ENCODE measurements around the gene PELI1. TPM values are rescaled to one million over a fixed set of nuclear protein-coding genes. Genes with fewer than 3 reads are reported as not detected.

PELI1 gene
- total RNA-seq, 4 donors from 2014 or later, result 26.2 to 54.7 (median 37.4) TPM

DNA sequence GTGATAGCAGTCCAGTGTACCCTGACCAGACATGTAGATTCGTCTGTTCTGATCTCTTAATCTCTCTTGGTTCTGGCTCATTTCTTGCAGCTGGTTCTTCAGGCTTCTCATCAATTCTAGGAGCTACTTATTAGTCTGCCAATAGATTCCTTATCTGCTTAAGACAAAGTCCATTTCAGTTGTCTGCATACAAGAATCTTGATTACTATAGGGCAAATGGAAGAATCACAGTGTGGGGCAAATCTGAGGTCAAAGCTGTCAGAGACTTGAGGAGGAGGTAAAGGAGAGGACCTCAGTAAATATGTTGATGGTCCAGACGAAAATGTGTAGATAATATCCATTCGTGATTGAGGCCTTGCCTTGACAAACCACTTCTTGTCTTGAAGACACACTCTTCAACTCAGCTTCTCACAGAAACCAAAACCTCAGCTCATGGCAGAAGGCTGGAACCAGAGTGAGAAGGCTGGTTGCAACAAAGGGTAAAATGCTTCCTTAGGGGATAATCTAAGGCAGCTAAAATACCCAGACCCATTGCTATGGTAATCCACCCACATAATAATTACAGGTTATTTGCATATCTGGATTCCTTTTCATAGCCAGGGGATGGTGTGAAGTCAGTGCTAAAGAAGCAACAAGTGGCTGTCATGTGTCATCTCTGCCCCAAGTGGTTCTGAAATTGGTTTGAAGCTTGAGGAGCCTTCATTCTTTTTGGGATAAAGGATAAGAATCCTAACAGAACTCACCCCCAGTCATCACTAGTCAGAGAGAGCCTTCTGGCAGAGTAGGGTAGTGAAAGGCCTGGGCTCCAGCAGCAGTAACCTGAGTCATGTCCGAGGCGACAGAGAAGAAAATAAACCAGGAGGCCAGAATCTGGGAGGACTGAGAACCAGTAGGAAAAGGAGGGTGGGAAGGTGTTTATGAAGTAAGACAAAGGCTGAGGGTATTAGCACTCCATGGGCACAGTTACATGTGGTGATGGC, 29.2 kb upstream of the PELI1 start:
- no peak overlapping the region for H3K4me3 ChIP-seq
- H3K4me1 ChIP-seq, result no peaks in the 10 kb centered on the region
- intact Hi-C loops (cut with DNase I; ENCODE audit: low total_unique reads), result no loop called here
- H3K27me3 ChIP-seq, result no peaks in the 10 kb centered on the region
- DNase-seq, result no peak
- no peaks in the 10 kb centered on the region for H3K36me3 ChIP-seq
- TF ChIP-seq, protein P1, sequence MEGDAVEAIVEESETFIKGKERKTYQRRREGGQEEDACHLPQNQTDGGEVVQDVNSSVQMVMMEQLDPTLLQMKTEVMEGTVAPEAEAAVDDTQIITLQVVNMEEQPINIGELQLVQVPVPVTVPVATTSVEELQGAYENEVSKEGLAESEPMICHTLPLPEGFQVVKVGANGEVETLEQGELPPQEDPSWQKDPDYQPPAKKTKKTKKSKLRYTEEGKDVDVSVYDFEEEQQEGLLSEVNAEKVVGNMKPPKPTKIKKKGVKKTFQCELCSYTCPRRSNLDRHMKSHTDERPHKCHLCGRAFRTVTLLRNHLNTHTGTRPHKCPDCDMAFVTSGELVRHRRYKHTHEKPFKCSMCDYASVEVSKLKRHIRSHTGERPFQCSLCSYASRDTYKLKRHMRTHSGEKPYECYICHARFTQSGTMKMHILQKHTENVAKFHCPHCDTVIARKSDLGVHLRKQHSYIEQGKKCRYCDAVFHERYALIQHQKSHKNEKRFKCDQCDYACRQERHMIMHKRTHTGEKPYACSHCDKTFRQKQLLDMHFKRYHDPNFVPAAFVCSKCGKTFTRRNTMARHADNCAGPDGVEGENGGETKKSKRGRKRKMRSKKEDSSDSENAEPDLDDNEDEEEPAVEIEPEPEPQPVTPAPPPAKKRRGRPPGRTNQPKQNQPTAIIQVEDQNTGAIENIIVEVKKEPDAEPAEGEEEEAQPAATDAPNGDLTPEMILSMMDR (IDR thresholded peaks at IDR 0.05), result no peak
- TF ChIP-seq POLR2A (IDR thresholded peaks at IDR 0.05), result no peak
- no peak overlapping the region for H3K27ac ChIP-seq
- H3K9me3 ChIP-seq, result no peaks in the 10 kb centered on the region

DNA sequence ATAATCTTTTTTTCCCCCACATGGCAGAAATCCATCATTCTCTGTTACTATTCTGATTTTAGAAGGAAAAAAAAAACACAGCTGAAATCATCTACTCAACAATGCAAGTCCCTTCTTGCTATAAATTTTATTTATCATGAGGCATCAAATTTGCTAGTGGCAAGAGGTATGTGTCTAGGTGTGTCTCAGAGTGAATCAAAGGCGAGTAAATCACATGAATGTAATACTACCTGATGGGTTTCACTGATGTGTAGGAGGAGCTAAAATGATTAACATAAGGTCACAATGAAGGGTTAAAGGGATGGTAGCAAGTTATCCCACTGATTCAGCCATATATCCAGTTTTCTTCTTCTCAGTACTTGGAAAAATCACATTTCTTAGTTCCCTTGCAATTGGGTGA, 24.5 kb upstream of the PELI1 start:
- no peak for DNase-seq
- no peak overlapping the region for H3K4me3 ChIP-seq
- TF ChIP-seq, protein P1 (IDR thresholded peaks at IDR 0.05), result no peak
- no peak for TF ChIP-seq POLR2A (IDR thresholded peaks at IDR 0.05)
- H3K27ac ChIP-seq, result no peak overlapping the region
- intact Hi-C loops (cut with DNase I; ENCODE audit: low total_unique reads), result no loop called here
- H3K27me3 ChIP-seq, result no peaks in the 10 kb centered on the region
- no peaks in the 10 kb centered on the region for H3K9me3 ChIP-seq
- no peaks in the 10 kb centered on the region for H3K4me1 ChIP-seq
- H3K36me3 ChIP-seq, result no peaks in the 10 kb centered on the region

DNA sequence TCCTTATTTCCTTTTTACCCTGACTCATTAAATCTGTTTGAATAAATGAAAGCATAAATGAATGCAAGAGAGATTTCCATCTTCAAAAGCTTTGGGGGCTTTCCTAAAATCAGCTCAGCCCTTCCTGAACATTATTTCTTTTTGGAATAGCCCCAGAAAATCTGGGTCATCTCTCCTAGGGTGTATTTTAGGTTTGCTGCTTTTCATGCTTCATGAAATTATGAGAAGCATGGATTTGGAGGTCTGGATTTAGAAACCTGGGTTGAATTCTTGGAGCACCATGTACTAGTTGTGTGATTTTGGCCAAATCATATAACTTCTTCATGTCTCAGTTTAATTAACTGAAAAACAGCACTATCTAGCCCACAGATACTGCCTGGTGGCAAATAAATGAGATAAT, 24.0 kb upstream of the PELI1 start:
- H3K27me3 ChIP-seq, result no peaks in the 10 kb centered on the region
- no peak overlapping the region for H3K4me3 ChIP-seq
- H3K9me3 ChIP-seq, result no peaks in the 10 kb centered on the region
- H3K36me3 ChIP-seq, result no peaks in the 10 kb centered on the region
- no peak overlapping the region for H3K27ac ChIP-seq
- TF ChIP-seq, protein P1 (IDR thresholded peaks at IDR 0.05), result no peak
- no peak for TF ChIP-seq POLR2A (IDR thresholded peaks at IDR 0.05)
- DNase-seq, result no peak
- intact Hi-C loops (cut with DNase I; ENCODE audit: low total_unique reads), result no loop called here
- no peaks in the 10 kb centered on the region for H3K4me1 ChIP-seq

DNA sequence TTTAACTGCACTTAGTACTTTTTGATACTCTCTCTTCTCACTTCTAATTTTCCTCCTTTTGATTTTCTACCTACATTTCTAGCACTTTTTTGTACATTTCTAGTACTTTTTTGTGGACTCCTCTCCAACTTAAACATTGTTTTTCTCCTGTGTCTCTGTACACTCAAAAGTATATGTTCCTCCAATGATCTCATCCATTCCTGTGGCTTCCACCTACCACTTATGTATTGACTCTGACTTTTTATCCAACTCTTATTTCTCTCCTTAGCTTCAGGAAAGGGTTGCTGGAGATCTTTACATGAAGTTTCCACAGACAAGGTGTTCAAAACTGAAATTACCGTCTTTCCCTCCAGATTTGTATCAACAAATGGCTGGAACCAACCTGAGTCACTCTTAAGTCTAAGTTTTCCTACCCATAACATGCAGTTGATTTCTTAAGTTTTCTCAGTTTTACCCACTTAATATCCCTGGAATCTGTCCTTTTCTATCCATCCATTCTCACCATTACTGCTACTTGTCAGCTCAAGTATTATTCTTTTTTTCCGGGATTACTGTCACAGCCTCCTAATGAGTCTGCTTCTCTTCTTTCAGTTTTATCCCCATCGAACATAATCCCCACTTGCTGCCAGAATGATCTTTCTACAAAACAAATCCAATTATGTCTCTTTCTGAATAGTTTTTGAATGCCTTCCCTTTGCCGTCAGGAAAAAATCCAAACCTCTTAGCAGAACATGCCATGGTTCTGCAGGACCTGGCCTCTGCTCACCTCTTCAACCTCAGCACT, 22.6 kb upstream of the PELI1 start:
- Histone ChIP-seq H3K4me1 (no peaks in the 10 kb centered on the region), H3K9me3 (no peaks in the 10 kb centered on the region), H3K27ac (no peak overlapping the region), H3K27me3 (no peaks in the 10 kb centered on the region), H3K4me3 (no peak overlapping the region), H3K36me3 (no peaks in the 10 kb centered on the region)
- intact Hi-C loops (cut with DNase I; ENCODE audit: low total_unique reads), result no loop called here
- no peak for DNase-seq
- TF ChIP-seq, protein P1 (IDR thresholded peaks at IDR 0.05), result no peak
- TF ChIP-seq POLR2A (IDR thresholded peaks at IDR 0.05), result no peak

DNA sequence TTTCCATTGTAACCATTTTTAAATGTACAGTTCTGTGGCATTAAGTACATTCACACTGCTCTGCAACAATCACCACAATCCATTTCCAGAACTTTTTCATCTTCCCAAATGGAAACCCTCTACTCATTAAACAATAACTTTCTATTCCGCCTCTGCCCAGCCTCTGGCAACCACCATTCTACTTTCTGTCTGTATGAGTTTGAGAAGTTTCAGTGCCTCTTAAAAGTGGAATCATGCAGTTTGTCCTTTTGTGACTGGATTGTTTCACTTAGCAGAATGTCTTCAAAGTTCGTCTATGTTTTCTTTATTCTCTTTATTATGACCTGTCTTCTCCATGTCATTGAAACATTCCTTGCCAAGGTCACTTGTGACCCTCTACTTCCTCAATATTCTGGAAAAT, 22.0 kb upstream of the PELI1 start:
- Histone ChIP-seq H3K27me3 (no peaks in the 10 kb centered on the region), H3K36me3 (no peaks in the 10 kb centered on the region), H3K27ac (no peak overlapping the region), H3K4me3 (no peak overlapping the region), H3K4me1 (no peaks in the 10 kb centered on the region), H3K9me3 (no peaks in the 10 kb centered on the region)
- DNase-seq, result no peak
- TF ChIP-seq, protein P1 (IDR thresholded peaks at IDR 0.05), result no peak
- no peak for TF ChIP-seq POLR2A (IDR thresholded peaks at IDR 0.05)
- intact Hi-C loops (cut with DNase I; ENCODE audit: low total_unique reads), result no loop called here

Measured in uterus (tissue), 4 donors.